OCI-LY3 (cell line): Measurements from ENCODE around the gene CACNA1F.

Source experiments
- H2AFZ ChIP-seq: fragments of 200-600, 300-600 bp; shearing (Covaris generic); 2 replicates; pipeline ENCODE4 v1.6.0; 2014; ENCODE audit warnings: antibody characterized with exemption, low read depth, low read length
- H3K27ac ChIP-seq: fragments of 200-600, 300-600 bp; sonication (generic); 2 replicates; pipeline ENCODE4 v1.5.1; 2014; ENCODE audit warnings: mild to moderate bottlenecking, low read length, moderate library complexity, mixed read lengths
- H3K27me3 ChIP-seq: fragments of 200-600, 300-600 bp; sonication (generic); 2 replicates; pipeline ENCODE4 v1.6.1; 2014; ENCODE audit warnings: low read depth, low read length, mixed read lengths
- H3K36me3 ChIP-seq: fragments of 200-600, 300-600 bp; sonication (generic); replicated peaks from 2 replicates; pipeline ENCODE3; 2014; ENCODE audit warnings: low read depth, low read length, mixed read lengths
- H3K4me1 ChIP-seq: fragments of 300-600, 200-600 bp; sonication (generic); 2 replicates; pipeline ENCODE4 v1.6.1; 2014; ENCODE audit warnings: low read length, mixed read lengths
- H3K4me2 ChIP-seq: fragments of 200-600, 300-600 bp; sonication (generic); 2 replicates; pipeline ENCODE4 v1.6.1; 2014; ENCODE audit warnings: low read length, mixed read lengths
- H3K4me3 ChIP-seq: fragments of 300-600, 200-600 bp; sonication (generic); 2 replicates; pipeline ENCODE4 v1.5.1; 2014; ENCODE audit warnings: antibody characterized with exemption, mild to moderate bottlenecking, low read length, moderate library complexity
- H3K79me2 ChIP-seq: fragments of 300-600, 200-600 bp; shearing (Covaris generic); 2 replicates; pipeline ENCODE4 v1.6.1; 2014; ENCODE audit warnings: mild to moderate bottlenecking, low read length, mixed read lengths
- H3K9ac ChIP-seq: fragments of 300-600, 200-600 bp; shearing (Covaris generic); 2 replicates; pipeline ENCODE4 v1.6.0; 2014; ENCODE audit warnings: mild to moderate bottlenecking, low read length, moderate library complexity
- H3K9me3 ChIP-seq: fragments of 200-600, 300-600 bp; shearing (Covaris generic); 2 replicates; pipeline ENCODE4 v1.6.1; 2014; ENCODE audit warnings: low read length, mixed read lengths; ENCODE audit not compliant: insufficient read depth
- H4K20me1 ChIP-seq: fragments of 200-600, 300-600 bp; sonication (generic); 2 replicates; pipeline ENCODE4 v1.6.1; 2016; ENCODE audit warnings: low read length, mixed read lengths; ENCODE audit not compliant: insufficient read depth
- CTCF ChIP-seq: fragments of 200-600, 300-600 bp; sonication (generic); IDR thresholded peaks from 2 replicates; pipeline ENCODE4 v1.5.1; 2014; ENCODE audit warnings: antibody characterized with exemption, low read length, low read depth
- EZH2phosphoT487 ChIP-seq: fragments of 200-600 bp; shearing (Covaris generic); IDR thresholded peaks from 2 replicates; pipeline ENCODE4 v1.6.1; 2018; ENCODE audit warnings: antibody characterized with exemption, mixed run types, low read depth

CACNA1F gene

DNA sequence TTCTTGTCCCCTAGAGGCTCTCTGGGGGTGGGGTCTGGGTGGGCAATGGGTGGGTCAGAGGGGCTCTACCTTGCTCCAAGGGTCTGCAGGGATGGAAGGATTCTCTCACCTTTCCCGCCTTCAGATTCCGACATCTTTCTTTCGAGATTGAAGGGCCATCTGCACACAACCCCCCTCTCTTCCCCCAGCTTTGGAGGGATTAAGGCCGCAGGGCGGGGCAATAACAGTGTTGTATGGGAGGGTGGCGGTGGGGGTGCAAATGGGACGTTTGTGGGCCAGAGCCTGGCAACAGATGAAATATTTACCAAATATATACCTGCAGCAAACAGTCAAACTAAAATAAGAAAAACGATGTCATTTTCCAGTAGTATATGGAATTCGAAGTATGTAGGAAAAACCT lies at the start of gene CACNA1F:
TSS of gene CACNA1F (minus strand) at position 165 of the 400 bp plus-strand sequence. CDS start at position 134, 31 bp downstream.
- no peak within 1 kb of the TSS for H3K4me3 ChIP-seq
- H3K27ac ChIP-seq, result no peak within 1 kb of the TSS
- peaks cover 4% of the 10 kb centered on the region; the same call in 1 of the 2 replicates for H3K79me2 ChIP-seq
- no peaks in the 10 kb centered on the region for H3K36me3 ChIP-seq
- peaks cover 15% of the 10 kb centered on the region; the same call in 1 of the 2 replicates for H3K4me1 ChIP-seq
- no peak within 1 kb of the TSS for H3K4me2 ChIP-seq
- no peaks in the 10 kb centered on the region for H4K20me1 ChIP-seq
- no peak within 1 kb of the TSS for H3K9ac ChIP-seq
- H3K9me3 ChIP-seq, result no peaks in the 10 kb centered on the region
- H2AFZ ChIP-seq, result no peak within 1 kb of the TSS
- TF ChIP-seq EZH2phosphoT487, result no peak
- no peak for TF ChIP-seq CTCF
- H3K27me3 ChIP-seq, result no peaks in the 10 kb centered on the region

DNA sequence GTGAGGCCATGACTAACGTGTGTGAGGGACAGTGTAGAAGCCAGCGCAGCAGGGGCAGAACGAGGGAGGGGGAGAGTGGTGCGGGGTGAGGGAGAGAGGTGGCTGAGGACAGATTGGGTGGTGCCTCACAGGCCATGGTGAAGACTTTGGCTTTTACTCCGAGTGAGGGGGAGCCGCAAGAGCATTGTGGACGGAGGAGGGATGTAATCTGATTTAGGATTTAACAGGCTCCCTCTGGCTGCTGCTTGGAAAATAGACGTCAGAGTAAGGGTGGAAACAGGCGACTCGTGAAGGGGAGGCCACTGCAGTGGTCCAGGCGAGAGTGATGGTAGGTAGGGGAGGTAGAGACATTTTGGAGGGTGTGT lies 49.5 kb upstream of the CACNA1F start:
- H2AFZ ChIP-seq, result no peak overlapping the region

GRCh38 chrX:49278081-49278480 lies 44.9 kb upstream of the CACNA1F start:
- Histone ChIP-seq H3K9me3 (no peaks in the 10 kb centered on the region), H3K4me1 (no peaks in the 10 kb centered on the region), H3K4me2 (no peak overlapping the region), H3K79me2 (peaks cover 3% of the 10 kb centered on the region; the same call in 1 of the 2 replicates), H3K9ac (no peak overlapping the region), H4K20me1 (no peaks in the 10 kb centered on the region), H2AFZ (no peak overlapping the region), H3K36me3 (peaks cover 3% of the 10 kb centered on the region), H3K27me3 (no peaks in the 10 kb centered on the region), H3K4me3 (no peak overlapping the region), H3K27ac (no peak overlapping the region)
- TF ChIP-seq CTCF, result no peak
- TF ChIP-seq EZH2phosphoT487, result no peak

More for the DNA sequence above, 49.5 kb upstream of the CACNA1F start:
- no peak overlapping the region for H3K4me3 ChIP-seq
- H3K4me1 ChIP-seq, result no peaks in the 10 kb centered on the region
- H3K4me2 ChIP-seq, result no peak overlapping the region
- no peak overlapping the region for H3K27ac ChIP-seq
- TF ChIP-seq EZH2phosphoT487, result no peak
- H3K36me3 ChIP-seq, result no peaks in the 10 kb centered on the region
- H3K79me2 ChIP-seq, result no peaks in the 10 kb centered on the region
- no peaks in the 10 kb centered on the region for H3K9me3 ChIP-seq
- H4K20me1 ChIP-seq, result no peaks in the 10 kb centered on the region
- H3K27me3 ChIP-seq, result no peaks in the 10 kb centered on the region
- no peak overlapping the region for H3K9ac ChIP-seq

DNA sequence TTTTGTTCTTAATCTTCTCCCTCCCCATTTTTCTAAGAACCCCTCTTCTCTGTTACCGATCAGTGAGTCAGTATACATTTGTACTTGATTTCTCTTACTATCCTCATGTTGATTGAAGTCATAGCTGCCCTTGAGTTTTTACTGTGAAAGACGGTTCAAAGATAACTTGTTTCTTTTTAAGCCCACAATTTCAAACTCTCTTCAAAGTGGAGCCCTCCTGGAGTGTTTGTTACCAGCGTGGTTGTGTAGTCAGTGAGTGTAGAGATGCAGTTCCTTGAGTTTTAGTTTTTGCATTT lies 44.3 kb upstream of the CACNA1F start:
- H3K36me3 ChIP-seq, result peaks cover 3% of the 10 kb centered on the region
- H3K4me2 ChIP-seq, result no peak overlapping the region
- no peaks in the 10 kb centered on the region for H3K4me1 ChIP-seq
- no peaks in the 10 kb centered on the region for H3K9me3 ChIP-seq
- H4K20me1 ChIP-seq, result no peaks in the 10 kb centered on the region
- no peak overlapping the region for H3K4me3 ChIP-seq
- no peak for TF ChIP-seq CTCF
- TF ChIP-seq EZH2phosphoT487, result no peak
- no peak overlapping the region for H3K9ac ChIP-seq
- no peaks in the 10 kb centered on the region for H3K27me3 ChIP-seq
- no peak overlapping the region for H3K27ac ChIP-seq
- H3K79me2 ChIP-seq, result peaks cover 5% of the 10 kb centered on the region
- no peak overlapping the region for H2AFZ ChIP-seq
